HCT116 (cell line): ENCODE measurements around the gene LRCH3.
"Not testable (repeated sequence)": the region's sequence is repeated elsewhere in the genome, so short reads cannot be mapped to it uniquely, and the experiment has no call there.

ENCODE experiments used
- EGR1 ChIP-seq: IDR thresholded peaks from 2 replicates; pipeline ENCODE4 v1.6.1; 2012; ENCODE audit warnings: low read depth
- EZH2 ChIP-seq: fragments of 200-600 bp; sonication (generic); IDR thresholded peaks from 2 replicates; pipeline ENCODE4 v1.6.1; 2017; ENCODE audit warnings: antibody characterized with exemption, mixed run types
- EZH2phosphoT487 ChIP-seq: fragments of 200-600 bp; IDR thresholded peaks from 2 replicates; pipeline ENCODE4 v1.6.1; 2018; ENCODE audit warnings: antibody characterized with exemption, borderline replicate concordance
- POLR2A ChIP-seq: IDR thresholded peaks from 2 replicates; pipeline ENCODE4 v1.7.0; 2011; ENCODE audit warnings: borderline replicate concordance; ENCODE audit not compliant: insufficient read depth, insufficient read length; ENCODE audit errors: extremely low read depth
- RAD21 ChIP-seq: IDR thresholded peaks from 2 replicates; pipeline ENCODE4 v1.6.1; 2012; ENCODE audit warnings: low read depth, mild to moderate bottlenecking
- YY1 ChIP-seq: IDR thresholded peaks from 2 replicates; pipeline ENCODE4 v1.6.1; 2011; ENCODE audit warnings: low read length, low read depth, moderate library complexity, mild to moderate bottlenecking; ENCODE audit not compliant: insufficient replicate concordance; ENCODE audit errors: extremely low read depth
- TF ChIP-seq, protein P1 (sequence below), 3 experiments: fragments of 200-600 bp in 1 of 3; sonication (generic) in 1 of 3; IDR thresholded peaks in 2 of 3; conservative IDR thresholded peaks in 1 of 3; 2 replicates each; pipeline ENCODE4 v1.5.1; 2012 to 2017; ENCODE audit warnings: low read depth in 2 of 3, low read length in 2 of 3, antibody characterized with exemption in 1 of 3, borderline replicate concordance in 1 of 3, control low read depth in 1 of 3, mild to moderate bottlenecking in 1 of 3, mixed read lengths in 1 of 3, mixed run types in 1 of 3, moderate library complexity in 1 of 3; ENCODE audit not compliant: insufficient read depth in 1 of 3

DNA sequence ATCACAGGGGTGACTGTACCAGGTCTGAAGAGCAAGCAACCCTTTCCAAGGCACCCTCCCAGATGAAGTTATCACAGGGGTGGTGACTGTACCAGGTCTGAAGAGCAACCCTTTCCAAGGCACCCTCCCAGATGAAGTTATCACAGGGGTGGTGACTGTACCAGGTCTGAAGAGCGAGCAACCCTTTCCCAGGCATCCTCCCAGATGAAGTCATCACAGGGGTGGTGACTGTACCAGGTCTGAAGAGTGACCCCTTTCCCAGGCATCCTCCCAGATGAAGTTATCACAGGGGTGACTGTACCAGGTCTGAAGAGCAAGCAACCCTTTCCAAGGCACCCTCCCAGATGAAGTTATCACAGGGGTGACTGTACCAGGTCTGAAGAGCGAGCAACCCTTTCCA is 117.5 kb downstream of the LRCH3 start:
- not testable (repeated sequence) for TF ChIP-seq EZH2, RAD21, EGR1, POLR2A, EZH2phosphoT487, YY1
- TF ChIP-seq, protein P1, sequence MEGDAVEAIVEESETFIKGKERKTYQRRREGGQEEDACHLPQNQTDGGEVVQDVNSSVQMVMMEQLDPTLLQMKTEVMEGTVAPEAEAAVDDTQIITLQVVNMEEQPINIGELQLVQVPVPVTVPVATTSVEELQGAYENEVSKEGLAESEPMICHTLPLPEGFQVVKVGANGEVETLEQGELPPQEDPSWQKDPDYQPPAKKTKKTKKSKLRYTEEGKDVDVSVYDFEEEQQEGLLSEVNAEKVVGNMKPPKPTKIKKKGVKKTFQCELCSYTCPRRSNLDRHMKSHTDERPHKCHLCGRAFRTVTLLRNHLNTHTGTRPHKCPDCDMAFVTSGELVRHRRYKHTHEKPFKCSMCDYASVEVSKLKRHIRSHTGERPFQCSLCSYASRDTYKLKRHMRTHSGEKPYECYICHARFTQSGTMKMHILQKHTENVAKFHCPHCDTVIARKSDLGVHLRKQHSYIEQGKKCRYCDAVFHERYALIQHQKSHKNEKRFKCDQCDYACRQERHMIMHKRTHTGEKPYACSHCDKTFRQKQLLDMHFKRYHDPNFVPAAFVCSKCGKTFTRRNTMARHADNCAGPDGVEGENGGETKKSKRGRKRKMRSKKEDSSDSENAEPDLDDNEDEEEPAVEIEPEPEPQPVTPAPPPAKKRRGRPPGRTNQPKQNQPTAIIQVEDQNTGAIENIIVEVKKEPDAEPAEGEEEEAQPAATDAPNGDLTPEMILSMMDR (IDR thresholded peaks at IDR 0.05 in 2 of 3, conservative IDR thresholded peaks at IDR 0.05 in 1 of 3; ENCODE audit: borderline replicate concordance in 1 of 3, insufficient read depth in 1 of 3, low read depth in 2 of 3, low read length in 2 of 3), result not testable (repeated sequence)
